ENCODE measurements around the gene PRPF19. TPM values are rescaled to one million over a fixed set of nuclear protein-coding genes. Genes with fewer than 3 reads are reported as not detected.

Gene PRPF19
- total RNA-seq, 4 donors from 2014 or later = 35.7 to 63.0 (median 57.1) TPM

DNA sequence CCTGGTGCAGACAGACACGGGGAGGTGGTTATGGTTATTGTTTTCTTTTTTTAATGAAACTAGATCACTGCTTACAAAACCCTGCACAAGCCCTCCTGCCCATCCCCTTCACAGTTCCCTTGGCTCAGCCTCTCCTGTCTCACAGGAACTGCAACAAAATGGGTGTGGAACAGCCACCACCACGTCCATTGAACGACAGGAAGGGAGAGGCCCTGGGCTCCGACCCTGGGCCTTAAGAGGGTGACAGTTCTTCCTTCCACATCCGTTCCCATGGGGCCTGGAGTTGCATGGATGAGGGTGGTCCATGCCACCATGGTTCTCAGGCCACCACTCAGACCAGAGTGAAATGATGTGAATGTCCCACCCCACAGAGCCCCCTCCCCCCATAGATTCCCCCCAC is 15.7 kb downstream of the PRPF19 start:
- peaks cover 17 to 76% (median 56%) of the 10 kb centered on the region in 4 donors for H3K36me3 ChIP-seq
- H3K27ac ChIP-seq (replicated peaks in 1 of 4) = no peak overlapping the region
- intact Hi-C loops (cut with DNase I) = no loop called here
- WGBS = 59% methylated on average over 5 of the region's 5 CpGs
- no peak for DNase-seq (ENCODE audit: extremely low spot score)
- peaks cover 0 to 15% (median 2%) of the 10 kb centered on the region in 4 donors for H3K4me1 ChIP-seq
- H3K9me3 ChIP-seq = no peaks in the 10 kb centered on the region
- no peaks in the 10 kb centered on the region for H3K27me3 ChIP-seq
- TF ChIP-seq POLR2AphosphoS5 (IDR thresholded peaks at IDR 0.05) (no peak), EP300 (IDR thresholded peaks at IDR 0.05) (no peak), POLR2A (IDR thresholded peaks at IDR 0.05; ENCODE audit: low read depth) (no peak)
- TF ChIP-seq, protein P1, sequence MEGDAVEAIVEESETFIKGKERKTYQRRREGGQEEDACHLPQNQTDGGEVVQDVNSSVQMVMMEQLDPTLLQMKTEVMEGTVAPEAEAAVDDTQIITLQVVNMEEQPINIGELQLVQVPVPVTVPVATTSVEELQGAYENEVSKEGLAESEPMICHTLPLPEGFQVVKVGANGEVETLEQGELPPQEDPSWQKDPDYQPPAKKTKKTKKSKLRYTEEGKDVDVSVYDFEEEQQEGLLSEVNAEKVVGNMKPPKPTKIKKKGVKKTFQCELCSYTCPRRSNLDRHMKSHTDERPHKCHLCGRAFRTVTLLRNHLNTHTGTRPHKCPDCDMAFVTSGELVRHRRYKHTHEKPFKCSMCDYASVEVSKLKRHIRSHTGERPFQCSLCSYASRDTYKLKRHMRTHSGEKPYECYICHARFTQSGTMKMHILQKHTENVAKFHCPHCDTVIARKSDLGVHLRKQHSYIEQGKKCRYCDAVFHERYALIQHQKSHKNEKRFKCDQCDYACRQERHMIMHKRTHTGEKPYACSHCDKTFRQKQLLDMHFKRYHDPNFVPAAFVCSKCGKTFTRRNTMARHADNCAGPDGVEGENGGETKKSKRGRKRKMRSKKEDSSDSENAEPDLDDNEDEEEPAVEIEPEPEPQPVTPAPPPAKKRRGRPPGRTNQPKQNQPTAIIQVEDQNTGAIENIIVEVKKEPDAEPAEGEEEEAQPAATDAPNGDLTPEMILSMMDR (IDR thresholded peaks at IDR 0.05) = no peak
- H3K4me3 ChIP-seq = no peak overlapping the region

DNA sequence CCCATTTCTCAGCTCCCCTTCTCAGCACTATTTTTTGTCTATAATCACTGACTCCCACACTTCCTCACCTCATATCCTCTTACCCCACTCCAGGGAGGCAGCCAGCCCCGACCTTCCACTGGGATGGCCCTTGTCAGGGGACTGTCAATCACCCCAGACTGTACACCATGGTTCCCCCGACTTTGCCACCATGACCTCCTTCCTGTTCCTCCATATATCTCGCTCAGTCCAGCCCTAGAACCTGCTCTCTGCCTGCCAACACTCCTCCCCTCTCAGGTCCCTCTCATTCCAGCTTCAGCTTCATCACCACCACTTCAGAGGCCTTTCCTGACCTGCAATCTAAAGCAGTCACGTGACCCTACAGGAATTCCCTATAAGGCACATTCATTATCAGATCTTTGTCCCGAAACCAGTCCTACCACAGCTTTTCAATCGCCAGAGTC is 16.5 kb downstream of the PRPF19 start:
- TF ChIP-seq POLR2A (IDR thresholded peaks at IDR 0.05; ENCODE audit: low read depth) = no peak
- no peak for TF ChIP-seq POLR2AphosphoS5 (IDR thresholded peaks at IDR 0.05)
- TF ChIP-seq EP300 (IDR thresholded peaks at IDR 0.05) = no peak
- TF ChIP-seq, protein P1 (IDR thresholded peaks at IDR 0.05) = no peak
- WGBS = 71% methylated on average over 6 of the region's 6 CpGs
- Histone ChIP-seq H3K4me3 (no peak overlapping the region), H3K4me1 (peaks cover 0 to 15% (median 2%) of the 10 kb centered on the region in 4 donors), H3K36me3 (peaks cover 17 to 68% (median 48%) of the 10 kb centered on the region in 4 donors), H3K27ac (replicated peaks in 1 of 4) (no peak overlapping the region), H3K27me3 (no peaks in the 10 kb centered on the region), H3K9me3 (no peaks in the 10 kb centered on the region)
- intact Hi-C loops (cut with DNase I) = no loop called here
- DNase-seq (ENCODE audit: extremely low spot score) = no peak

DNA sequence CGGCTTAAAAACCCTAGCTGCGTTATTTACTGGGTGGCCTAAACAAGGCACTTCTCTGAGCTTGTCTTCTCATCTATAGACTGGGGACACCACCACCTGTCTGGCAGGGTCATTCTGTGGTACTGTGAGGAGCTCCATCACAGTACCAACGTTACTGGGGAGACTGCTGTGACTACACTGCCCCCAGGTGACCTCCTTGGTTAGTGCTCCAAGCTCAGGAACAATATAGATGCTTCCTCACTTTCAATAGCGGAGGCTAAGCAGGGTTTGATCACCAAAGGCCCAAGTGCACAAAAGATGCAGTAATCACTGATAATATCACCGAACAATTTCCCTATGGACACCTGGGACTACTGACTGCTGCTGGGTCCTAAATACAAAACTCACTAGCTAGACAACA is 18.8 kb downstream of the PRPF19 start:
- no peak for TF ChIP-seq EP300 (IDR thresholded peaks at IDR 0.05)
- TF ChIP-seq, protein P1 (IDR thresholded peaks at IDR 0.05) = peak in 2 of 3 experiments; percentile 50 to 51
- Histone ChIP-seq H3K27me3 (no peaks in the 10 kb centered on the region), H3K4me3 (no peak overlapping the region), H3K27ac (replicated peaks in 1 of 4) (no peak overlapping the region), H3K9me3 (no peaks in the 10 kb centered on the region), H3K4me1 (peaks cover 0 to 15% (median 2%) of the 10 kb centered on the region in 4 donors), H3K36me3 (peaks cover 3 to 44% (median 25%) of the 10 kb centered on the region in 4 donors)
- intact Hi-C loops (cut with DNase I) = no loop called here
- WGBS = 74% methylated on average over 4 of the region's 5 CpGs
- no peak for DNase-seq (ENCODE audit: extremely low spot score)

- no peaks in the 10 kb centered on the region for H3K27me3 ChIP-seq
- H3K4me1 ChIP-seq = peaks cover 17 to 29% (median 22%) of the 10 kb centered on the region in 4 donors
- no peak for DNase-seq (ENCODE audit: extremely low spot score)
- no peak overlapping the region for H3K27ac ChIP-seq (replicated peaks in 1 of 4)
- no peaks in the 10 kb centered on the region for H3K9me3 ChIP-seq
- intact Hi-C loops (cut with DNase I) = no loop called here
- 84% methylated on average over 8 of the region's 8 CpGs for WGBS
- TF ChIP-seq POLR2AphosphoS5 (IDR thresholded peaks at IDR 0.05) (no peak), EP300 (IDR thresholded peaks at IDR 0.05) (no peak), POLR2A (IDR thresholded peaks at IDR 0.05; ENCODE audit: low read depth) (no peak)
- TF ChIP-seq, protein P1 (IDR thresholded peaks at IDR 0.05) = no peak
- peaks cover 0 to 37% (median 20%) of the 10 kb centered on the region in 4 donors for H3K36me3 ChIP-seq
- no peak overlapping the region for H3K4me3 ChIP-seq
Measured at GRCh38 chr11:60880643-60881282, 25.6 kb downstream of the PRPF19 start.

Measured in esophagus muscularis mucosa (tissue), 4 donors.